Hematopoietic multipotent progenitor cell treated with erythropoietin and hydrocortisone succinate and interleukin-3 and kit ligand, for 15 days (in vitro differentiated cells): ENCODE results near the gene SMAD3.

ENCODE experiments used
- DNase-seq: peaks from one replicate; pipeline ENCODE4 v3.0.0-alpha.2; 2015; ENCODE audit warnings: low spot score

SMAD3 gene

GRCh38 chr15:67180514-67181191, 115.3 kb downstream of the SMAD3 start:
- no peak for DNase-seq

- no peak for DNase-seq
These were observed 115.8 kb downstream of the SMAD3 start for GRCh38 chr15:67181221-67181639.

GRCh38 chr15:67183443-67184169, 118.2 kb downstream of the SMAD3 start:
- DNase-seq: no peak

GRCh38 chr15:67184208-67184925, 119.0 kb downstream of the SMAD3 start:
- no peak for DNase-seq

- DNase-seq: no peak
These were observed 119.6 kb downstream of the SMAD3 start for GRCh38 chr15:67185051-67185450.

- no peak for DNase-seq
These were observed 120.3 kb downstream of the SMAD3 start for GRCh38 chr15:67185621-67186225.

GRCh38 chr15:67186226-67186649, 120.8 kb downstream of the SMAD3 start:
- no peak for DNase-seq

GRCh38 chr15:67186688-67187087, 121.3 kb downstream of the SMAD3 start:
- no peak for DNase-seq

- no peak for DNase-seq
These were observed 122.0 kb downstream of the SMAD3 start for GRCh38 chr15:67187351-67187854.

GRCh38 chr15:67188551-67189218, 123.3 kb downstream of the SMAD3 start:
- DNase-seq: no peak

GRCh38 chr15:67189326-67190051, 124.1 kb downstream of the SMAD3 start:
- DNase-seq: no peak

- no peak for DNase-seq
These were observed 124.9 kb downstream of the SMAD3 start for GRCh38 chr15:67190326-67190725.

- no peak for DNase-seq
These were observed 125.4 kb downstream of the SMAD3 start for GRCh38 chr15:67190813-67191212.

GRCh38 chr15:67192185-67192820, 126.9 kb downstream of the SMAD3 start:
- no peak for DNase-seq

- DNase-seq: no peak
These were observed 128.0 kb downstream of the SMAD3 start for GRCh38 chr15:67193223-67193990.

- DNase-seq: no peak
These were observed 129.0 kb downstream of the SMAD3 start for GRCh38 chr15:67194171-67195114.

- no peak for DNase-seq
These were observed 129.9 kb downstream of the SMAD3 start for GRCh38 chr15:67195305-67195704.

GRCh38 chr15:67196222-67196621, 130.8 kb downstream of the SMAD3 start:
- no peak for DNase-seq
